HG02588 (cell line): ENCODE results near the gene MRPS26.
"Not testable (repeated sequence)": the region's sequence is repeated elsewhere in the genome, so short reads cannot be mapped to it uniquely, and the experiment has no call there.

Source experiments
- ATAC-seq: cut with Tn5 transposase; IDR thresholded peaks from one replicate; pipeline ENCODE4 v1.9.1; 2021; ENCODE audit warnings: mild to moderate bottlenecking, moderate library complexity; ENCODE audit not compliant: unreplicated experiment

MRPS26 gene

DNA sequence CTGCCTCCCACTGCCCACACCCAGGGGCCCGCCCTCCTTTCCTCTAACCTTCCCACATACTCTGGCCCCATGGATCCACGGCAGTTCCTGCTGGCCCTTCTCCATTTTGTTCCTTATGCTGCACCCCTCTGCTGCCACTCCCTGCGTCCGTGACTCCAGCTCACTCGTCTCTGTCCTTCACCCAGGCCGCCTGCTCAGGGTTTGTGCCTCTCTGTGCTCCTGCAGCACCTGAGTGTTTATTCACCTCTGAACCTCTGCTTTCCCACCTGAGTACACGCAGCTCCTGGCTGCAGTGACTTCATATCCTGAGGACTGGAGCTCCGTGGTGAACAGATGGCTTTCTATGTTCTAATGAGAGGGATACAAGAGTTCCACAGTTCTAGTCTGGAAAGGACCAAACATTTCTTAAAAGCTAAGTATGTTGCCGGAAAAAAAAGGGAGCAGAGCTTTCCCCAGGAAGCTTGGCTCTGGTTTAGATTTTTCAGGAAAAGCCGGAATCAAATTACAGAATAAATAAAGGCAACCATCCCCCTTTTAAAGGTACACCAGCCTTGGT is 3.9 kb upstream of the MRPS26 start:
- ATAC-seq, result no peak

DNA sequence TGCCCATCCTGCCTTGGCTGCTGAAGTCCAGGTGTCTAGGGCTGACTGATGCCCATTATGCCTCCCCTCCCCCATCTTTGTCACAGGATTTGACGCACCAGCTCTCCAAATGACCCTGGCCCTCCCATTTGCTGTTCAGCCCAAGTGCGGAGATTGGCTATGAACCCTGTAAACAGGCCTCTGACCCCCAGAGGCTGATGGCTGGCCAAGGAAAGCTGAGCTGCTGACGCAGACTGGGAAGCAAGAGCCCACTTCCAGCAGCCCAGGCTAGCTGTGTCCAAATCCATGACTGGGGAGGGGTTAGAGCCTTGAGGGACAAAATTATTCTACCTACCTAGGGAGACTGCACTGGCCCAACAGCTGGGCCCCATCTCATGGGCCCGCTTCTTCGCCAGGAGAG is 3.2 kb upstream of the MRPS26 start:
- ATAC-seq, result no peak

DNA sequence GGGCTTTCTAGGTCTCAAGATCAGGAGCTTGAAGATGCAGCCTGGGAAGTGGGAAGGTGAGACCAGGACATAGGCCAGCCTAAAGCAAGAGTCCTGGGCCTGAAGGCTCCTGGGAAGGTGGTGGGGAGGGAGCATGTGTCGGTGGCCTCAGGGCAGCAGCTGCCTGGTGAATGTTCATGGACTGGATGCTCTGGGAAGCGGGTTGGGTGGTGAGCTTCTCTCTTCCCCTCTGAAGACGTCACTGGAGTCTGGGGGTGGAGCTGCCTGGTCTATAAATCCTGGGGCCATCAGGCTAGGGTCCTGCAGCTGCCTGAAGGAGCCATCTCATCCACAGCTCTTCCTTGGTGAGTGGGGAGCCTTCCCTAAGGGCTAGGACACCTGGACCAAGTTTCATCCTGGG is 2.5 kb upstream of the MRPS26 start, which contains the start of gene GNRH2:
Gene GNRH2 (plus strand): TSS at position 301 of the 400 bp plus-strand sequence. CDS start 793 bp downstream, outside the sequence.
- no peak for ATAC-seq

DNA sequence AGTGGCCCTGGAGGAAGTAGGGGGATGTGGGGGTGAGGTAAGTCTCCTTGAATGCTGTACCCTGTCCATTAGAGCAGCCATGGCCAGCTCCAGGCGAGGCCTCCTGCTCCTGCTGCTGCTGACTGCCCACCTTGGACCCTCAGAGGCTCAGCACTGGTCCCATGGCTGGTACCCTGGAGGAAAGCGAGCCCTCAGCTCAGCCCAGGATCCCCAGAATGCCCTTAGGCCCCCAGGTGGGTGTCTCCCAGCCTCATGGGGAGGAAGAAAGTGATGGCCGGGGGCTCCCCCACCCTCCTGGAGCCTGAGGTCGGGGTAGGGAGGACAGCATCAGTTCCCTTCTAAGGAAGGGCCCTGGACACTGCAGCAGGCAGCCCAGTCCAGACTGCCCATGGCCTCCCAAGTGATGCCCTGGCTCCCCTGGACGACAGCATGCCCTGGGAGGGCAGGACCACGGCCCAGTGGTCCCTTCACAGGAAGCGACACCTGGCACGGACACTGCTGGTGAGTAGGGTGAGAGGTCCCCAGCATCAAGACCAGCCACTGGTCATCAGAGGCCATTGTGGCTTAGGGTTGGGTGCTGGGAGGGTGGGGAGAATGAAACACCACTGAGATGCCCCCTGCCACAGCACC is 1.4 kb upstream of the MRPS26 start:
- ATAC-seq, result no peak

DNA sequence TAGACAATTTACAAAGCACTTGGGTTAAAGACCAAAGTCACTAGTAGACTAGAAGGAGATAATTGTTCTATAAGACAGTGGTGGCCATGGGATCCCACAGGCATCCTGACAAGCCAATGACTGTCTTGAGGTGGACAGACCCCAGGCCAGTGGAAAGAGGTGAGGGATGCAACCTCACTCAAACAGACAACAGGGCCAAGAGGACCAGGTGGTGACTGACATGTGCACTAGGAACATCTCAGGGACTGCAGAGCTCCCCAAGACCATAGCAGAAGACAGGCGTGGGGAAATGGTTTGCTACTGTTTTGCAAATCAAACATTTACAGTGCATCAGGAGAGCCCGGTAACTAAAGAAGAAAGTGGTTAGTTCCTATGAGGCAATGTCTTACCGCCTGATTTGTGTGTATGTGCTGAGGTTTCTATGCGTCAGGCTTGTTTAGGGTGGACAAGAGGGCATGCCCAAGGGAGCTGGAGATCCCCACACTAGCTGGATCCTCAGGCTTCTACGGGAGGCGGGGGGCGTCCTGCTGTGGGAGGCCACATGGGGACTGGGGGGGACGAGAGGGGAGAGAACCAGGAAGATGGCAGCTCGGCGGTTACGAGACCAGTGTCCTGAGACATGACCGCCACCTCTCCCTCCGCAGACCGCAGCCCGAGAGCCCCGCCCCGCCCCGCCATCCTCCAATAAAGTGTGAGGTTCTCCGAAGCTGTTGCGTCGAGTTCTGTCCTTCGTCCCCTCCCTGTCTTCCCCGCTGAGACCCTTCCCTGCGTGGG is 623 bp upstream of the MRPS26 start:
- peak; percentile 42 for ATAC-seq

DNA sequence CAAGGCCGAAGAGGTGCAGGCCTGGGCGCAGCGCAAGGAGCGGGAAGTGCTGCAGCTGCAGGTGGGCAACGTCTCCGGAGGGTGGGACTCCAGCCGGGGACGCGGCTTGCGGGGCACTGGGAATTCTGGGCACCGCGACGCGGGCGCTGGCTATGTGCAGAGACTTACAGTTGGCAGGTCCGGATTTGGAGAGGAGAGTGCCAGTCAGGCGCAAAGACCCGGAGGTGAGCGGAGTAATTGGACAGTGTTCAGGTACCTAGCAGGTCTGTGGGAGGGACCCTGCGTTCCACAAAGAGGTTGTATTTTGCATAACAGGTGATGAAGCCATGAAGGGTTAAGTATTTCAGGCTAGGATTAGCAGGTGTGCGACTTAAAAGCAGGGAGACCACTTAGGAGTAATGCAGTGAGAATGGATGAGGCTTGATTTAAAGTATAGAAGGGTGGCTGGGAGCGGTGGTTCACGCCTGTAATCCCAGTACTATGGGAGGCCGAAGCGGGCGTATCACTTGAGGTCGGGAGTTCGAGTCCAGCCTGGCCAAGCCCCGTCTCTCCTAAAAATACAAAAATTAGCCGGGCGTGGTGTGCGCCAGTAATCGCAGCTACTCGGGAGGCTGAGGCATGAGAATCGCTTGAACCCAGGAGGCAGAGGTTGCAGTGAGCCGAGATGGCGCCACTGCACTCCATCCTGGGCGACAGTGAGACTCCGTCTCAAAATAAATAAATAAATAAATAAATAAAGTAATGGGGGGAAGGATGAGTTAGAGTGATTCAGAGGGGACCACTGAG is 1.0 kb downstream of the MRPS26 start:
- ATAC-seq, result no peak

DNA sequence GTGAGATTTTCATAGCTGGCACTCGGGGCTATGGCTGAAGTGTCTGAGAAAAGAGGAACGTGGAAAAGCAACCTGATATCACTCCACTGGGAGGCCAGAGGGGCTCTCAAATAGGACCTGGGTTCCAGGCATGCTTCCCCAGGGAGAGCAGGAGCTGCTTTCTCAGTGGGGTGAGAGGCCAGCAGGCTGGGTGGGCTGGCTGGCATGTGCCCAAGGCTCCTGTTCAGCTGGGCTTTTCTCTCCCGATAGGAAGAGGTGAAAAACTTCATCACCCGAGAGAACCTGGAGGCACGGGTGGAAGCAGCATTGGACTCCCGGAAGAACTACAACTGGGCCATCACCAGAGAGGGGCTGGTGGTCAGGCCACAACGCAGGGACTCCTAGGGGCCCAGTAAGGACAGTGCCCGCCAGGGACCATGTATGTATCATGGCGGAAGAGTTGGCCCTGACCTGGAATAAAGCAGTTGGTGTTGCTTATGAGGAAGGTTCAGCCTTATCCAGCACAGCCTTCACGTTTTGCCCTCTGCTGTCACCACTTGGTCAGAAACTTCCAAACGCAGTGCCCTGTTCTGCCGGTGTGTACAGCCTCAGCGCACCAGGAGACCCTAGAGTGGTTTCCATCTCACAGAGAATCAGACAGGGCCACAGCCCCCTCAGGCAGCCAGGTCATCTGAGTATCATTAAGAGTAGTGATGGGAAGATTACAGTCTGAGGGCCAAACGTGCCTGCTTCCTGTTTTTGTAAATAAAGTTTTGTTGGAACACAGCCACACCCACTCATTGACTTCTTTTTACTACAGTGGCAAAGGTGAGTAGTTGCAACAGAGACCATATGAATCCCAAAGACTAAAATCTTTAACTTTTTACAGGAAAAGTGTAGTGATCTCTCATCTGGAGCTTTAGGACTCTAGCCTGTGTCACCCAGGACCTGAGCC is 1.9 kb downstream of the MRPS26 start:
- ATAC-seq, result no peak

DNA sequence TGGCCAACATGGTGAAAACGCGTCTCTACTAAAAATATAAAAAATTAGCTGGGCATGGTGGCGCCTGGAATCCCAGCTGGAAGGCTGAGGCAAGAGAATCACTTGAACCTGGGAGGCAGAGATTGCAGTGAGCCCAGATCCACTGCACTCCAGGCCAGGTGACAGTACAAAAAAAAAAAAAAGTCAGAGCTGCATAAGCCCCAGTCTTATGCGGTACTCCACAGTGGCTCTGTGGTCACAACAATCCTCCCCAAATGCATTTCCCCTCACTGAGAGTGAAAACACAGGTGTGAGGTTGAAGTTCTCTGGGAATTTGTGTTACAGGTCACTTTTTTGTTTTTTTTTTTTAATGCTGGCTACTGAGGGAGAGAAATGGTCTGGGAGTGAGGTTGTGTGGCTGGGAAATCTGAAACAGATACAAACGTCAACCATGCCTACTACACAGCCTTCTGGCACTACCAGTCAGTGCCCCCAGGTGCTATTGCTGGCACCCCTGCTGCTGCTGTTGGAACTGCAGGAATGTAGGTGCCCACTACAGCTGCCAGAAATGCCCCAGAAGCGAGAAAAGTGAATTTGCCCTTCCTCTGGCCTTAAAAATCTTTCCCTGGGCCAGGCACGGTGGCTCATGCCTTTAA is 5.7 kb downstream of the MRPS26 start:
- no peak for ATAC-seq

DNA sequence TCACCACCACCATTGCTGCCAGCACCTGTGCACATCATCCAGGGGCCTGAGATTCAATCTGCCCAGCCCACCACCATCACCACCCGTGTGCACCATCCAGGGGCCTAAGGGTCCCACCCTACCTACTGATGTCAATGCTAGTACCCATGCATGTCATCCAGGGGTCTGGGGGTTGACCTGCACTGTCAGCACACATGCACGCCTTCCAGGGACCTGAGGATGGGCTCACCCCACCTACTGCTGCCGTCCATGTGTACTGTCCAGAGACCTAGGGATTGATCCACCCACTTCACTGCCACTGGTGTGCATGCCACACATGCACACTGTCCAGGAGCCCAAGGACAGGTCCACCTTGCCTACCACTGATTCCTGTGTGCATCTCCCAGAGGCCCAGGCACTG is 13.6 kb downstream of the MRPS26 start:
- no peak for ATAC-seq

DNA sequence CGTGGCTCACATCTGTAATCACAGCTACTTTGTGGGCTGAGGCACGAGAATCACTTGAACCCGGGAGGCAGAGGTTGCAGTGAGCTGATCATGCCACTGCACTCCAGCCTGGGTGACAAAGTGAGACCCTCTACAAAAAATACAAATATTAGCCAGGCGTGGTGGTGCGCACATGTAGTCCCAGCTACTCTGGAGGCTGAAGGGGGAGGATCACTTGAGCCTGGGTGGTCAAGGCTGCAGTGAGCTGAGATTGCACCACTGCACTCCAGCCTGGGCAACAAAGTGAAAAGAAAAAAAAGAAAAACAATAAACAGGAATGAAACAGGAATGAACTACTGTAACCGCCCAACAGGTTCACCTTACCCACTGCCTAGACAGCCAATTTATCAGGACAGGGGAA is 18.3 kb downstream of the MRPS26 start:
- not testable (repeated sequence) for ATAC-seq

DNA sequence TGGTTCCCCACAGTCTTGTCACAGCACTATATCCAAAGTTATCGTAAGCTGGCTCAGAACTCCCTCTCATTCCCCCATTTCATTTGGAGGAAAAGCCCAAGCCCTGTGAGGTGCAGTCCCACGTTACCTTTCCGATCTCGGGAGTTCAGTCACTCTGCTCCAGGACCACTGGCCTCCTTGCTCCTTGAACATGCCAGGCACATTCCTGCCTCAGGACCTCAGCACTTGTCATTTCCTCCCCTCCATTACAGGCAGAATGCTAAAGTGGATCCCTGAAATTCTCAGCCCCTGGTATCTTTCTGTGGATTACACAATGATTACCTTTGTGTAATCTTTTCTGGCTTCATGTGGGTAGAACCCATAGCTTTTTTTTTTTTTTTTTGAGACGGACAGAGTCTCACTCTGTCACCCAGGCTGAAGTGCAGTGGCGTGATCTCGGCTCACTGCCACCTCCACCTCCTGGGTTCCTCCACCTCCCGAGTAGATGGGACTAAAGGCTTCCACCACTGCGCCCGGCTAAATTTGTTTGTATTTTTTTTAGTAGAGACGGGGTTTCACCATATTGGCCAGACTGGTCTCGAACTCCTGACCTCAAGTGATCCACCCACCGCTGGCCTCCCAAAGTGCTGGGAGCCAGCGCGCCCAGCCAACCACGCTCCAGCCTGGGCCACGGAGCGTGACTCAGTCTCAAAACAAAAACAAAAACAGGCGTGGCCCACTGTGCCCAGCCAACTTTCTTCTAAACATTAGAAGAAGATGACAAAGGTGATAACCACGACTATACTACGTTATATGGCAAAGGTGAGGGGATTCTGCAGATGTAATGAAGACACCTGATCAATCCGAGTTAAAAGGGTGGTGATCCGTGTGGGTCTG is 21.5 kb downstream of the MRPS26 start:
- ATAC-seq, result no peak

DNA sequence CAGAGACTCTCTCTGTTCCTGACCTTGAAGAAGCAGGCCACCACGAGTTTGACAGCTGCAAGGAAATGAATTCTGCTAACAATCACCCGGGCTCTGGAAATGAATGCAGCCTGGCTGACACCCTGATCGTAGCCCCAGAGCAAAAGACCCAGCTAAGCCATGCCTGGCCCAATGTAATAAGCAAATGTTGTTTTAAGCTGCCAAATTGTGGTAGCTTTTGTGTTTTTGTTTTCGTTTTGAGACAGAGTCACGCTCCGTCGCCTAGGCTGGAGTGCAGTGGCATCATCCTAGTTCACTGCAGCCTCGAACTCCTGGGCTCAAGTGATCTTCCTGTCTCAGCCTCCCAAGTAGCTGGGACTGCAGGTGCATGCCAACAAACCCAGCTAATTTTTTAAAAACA is 22.2 kb downstream of the MRPS26 start:
- ATAC-seq, result no peak

DNA sequence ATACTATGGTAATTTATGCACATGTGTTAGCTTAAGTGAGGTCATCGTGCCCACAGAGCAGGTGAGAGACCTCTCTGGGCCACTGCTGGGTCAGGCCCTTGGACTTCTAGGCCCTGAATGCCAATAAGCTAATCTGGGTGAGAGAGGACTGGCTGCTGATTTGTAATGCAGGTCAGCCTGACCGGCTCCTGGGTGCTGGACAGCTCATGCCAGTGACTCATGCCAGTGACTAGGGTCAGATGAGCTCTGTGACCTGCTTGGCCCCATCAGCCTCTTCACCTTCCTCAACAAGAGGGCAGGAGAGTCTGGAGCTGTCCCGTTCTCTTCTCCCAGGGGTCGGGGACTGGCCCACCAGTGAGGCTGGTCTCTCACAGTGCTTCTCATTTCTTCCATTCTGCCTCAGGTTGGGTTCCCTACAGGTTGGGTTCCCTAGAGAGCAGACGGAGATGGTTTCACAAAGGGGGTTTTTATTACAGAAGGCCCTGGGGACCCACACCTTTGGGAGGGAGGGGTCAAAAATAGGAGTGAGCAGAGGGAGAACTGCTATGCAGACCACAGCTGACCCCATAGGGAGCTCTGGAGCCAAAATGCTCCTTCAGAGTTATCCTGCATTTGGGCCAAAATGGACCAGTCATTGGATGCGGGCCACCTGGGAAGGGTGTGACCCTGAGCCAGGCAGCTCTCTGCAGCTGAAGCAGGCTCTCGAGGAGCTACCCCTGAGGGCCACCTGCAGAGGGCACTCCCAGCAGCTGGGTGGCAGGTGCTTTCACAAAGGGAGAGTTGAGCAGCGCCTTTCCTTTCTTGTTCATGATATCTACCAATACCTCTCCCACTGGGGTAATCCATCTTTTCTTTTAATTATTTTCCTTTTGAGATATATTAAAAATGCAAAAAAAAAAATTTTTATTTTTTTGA is 23.4 kb downstream of the MRPS26 start:
- no peak for ATAC-seq

DNA sequence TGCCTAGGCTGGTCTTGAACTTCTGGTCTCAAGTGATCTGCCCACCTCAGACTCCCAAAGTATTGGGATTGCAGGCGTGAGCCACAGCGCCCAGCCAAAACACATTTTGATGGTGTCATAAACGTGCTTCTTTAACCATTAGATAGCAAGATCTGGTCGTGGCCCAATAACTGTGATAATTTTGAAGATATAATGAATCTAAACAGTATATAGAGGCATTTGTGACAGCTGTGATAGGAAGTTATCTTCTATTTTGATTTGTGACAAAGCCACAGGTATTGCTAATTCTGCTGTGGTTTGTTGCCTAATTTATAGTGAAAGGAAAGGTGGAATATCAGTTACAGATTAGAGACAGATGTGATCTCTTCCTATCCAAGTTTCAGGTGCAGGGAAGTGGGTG is 24.9 kb downstream of the MRPS26 start:
- ATAC-seq, result no peak

DNA sequence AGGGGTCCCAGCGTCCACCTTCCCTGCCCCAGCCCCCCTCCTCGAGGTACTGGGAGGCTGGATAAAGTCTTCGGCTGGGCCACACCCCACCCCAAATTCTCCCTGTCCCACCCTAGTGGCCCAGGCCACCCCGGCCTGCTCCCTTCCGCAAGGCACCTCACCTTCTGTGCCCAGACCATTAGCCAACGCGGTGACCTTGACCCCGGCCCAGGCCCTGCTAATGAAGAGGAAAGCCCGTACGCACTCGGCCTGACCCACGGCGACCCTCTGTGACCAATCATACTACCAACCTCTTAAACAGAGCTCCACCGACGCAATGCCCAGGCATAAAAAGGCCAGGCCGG is 25.4 kb downstream of the MRPS26 start:
- no peak for ATAC-seq

DNA sequence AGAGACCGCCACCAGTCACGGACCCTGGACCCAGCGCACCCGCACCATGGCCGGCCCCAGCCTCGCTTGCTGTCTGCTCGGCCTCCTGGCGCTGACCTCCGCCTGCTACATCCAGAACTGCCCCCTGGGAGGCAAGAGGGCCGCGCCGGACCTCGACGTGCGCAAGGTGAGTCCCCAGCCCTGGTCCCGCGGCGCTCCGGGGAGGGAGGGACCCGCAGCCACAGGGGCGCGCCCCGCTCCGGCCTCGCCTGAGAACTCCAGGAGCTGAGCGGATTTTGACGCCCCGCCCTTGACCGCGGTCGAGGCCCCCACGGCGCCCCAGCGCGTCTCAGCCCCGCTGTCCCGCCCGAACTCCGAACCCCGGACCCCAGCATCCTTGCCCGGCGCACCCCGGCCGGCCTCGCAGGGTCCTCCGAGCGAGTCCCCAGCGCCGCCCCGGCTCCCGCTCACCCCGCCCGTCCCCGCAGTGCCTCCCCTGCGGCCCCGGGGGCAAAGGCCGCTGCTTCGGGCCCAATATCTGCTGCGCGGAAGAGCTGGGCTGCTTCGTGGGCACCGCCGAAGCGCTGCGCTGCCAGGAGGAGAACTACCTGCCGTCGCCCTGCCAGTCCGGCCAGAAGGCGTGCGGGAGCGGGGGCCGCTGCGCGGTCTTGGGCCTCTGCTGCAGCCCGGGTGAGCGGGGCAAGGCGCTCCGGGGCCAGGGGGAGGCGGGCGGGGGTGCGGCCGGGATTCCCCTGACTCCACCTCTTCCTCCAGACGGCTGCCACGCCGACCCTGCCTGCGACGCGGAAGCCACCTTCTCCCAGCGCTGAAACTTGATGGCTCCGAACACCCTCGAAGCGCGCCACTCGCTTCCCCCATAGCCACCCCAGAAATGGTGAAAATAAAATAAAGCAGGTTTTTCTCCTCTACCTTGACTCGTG is 26.0 kb downstream of the MRPS26 start, which contains the start of gene OXT:
Gene OXT (plus strand): TSS at position 11 of the 920 bp plus-strand sequence. CDS start 36 bp downstream, at position 47.
- no peak for ATAC-seq
